ENCODE results near the gene SBF1. TPM values are rescaled to one million over a fixed set of nuclear protein-coding genes. Genes with fewer than 3 reads are reported as not detected.
"Not testable (repeated sequence)": the region's sequence is repeated elsewhere in the genome, so short reads cannot be mapped to it uniquely, and the experiment has no call there.

Gene SBF1
- polyA plus RNA-seq, 1 donor from 2014 or later = 58.9 TPM

DNA sequence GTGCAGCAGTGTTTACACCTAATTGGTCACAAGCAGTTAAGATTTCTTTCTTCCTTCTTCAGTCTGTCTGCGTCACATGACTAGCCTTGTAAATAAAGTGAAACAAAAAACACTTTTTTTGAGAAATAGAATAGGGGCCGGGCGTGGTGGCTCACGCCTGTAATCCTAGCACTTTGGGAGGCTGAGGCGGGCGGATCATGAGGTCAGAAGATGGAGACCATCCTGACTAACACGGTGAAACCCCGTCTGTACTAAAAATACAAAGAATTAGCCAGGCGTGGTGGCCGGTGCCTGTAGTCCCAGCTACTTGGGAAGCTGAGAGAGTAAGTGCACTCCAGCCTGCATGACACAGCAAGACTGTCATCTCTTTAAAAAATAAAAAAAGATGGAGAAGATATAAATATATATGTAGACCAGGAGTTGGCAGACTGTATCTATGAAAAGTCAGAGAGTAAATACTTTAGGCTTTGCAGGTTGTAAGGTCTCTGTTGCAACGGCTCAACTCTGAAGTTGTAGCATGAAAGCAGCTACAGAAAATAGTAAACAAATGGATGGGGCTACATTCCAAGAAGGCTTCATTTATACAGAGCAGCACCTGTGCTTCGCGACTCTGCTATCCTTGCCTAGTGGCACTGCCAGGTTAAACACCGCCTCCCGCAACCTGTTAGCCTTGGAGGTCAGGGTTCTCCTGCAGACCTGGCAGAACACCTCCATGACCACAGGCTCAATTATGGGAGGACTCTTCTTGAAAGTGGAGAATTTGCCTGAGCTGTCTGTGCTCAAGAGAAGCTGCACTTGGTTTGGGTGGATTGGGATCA, 75.8 kb downstream of the SBF1 start:
- H3K4me3 ChIP-seq (ENCODE audit: low read length) = no peak overlapping the region
- H3K27ac ChIP-seq (ENCODE audit: low read length) = no peak overlapping the region
- no peaks in the 10 kb centered on the region for H3K27me3 ChIP-seq (ENCODE audit: insufficient read depth, low read depth, low read length)
- H3K9me3 ChIP-seq (ENCODE audit: low read length) = no peaks in the 10 kb centered on the region
- H3F3A ChIP-seq (ENCODE audit: insufficient read depth, low read length, poor library complexity, severe bottlenecking) = no peaks in the 10 kb centered on the region
- no peak overlapping the region for H3K9ac ChIP-seq (ENCODE audit: low read length)
- no peaks in the 10 kb centered on the region for H3K36me3 ChIP-seq (ENCODE audit: insufficient read depth, low read length)
- H3K9me2 ChIP-seq (ENCODE audit: insufficient read depth, low read length) = no peaks in the 10 kb centered on the region
- no peak overlapping the region for H3K4me2 ChIP-seq (ENCODE audit: low read length)
- TF ChIP-seq RAD21 (conservative IDR thresholded peaks at IDR 0.05) = no peak
- TF ChIP-seq SMC3 (conservative IDR thresholded peaks at IDR 0.05; ENCODE audit: poor library complexity) = no peak
- TF ChIP-seq, protein P1, sequence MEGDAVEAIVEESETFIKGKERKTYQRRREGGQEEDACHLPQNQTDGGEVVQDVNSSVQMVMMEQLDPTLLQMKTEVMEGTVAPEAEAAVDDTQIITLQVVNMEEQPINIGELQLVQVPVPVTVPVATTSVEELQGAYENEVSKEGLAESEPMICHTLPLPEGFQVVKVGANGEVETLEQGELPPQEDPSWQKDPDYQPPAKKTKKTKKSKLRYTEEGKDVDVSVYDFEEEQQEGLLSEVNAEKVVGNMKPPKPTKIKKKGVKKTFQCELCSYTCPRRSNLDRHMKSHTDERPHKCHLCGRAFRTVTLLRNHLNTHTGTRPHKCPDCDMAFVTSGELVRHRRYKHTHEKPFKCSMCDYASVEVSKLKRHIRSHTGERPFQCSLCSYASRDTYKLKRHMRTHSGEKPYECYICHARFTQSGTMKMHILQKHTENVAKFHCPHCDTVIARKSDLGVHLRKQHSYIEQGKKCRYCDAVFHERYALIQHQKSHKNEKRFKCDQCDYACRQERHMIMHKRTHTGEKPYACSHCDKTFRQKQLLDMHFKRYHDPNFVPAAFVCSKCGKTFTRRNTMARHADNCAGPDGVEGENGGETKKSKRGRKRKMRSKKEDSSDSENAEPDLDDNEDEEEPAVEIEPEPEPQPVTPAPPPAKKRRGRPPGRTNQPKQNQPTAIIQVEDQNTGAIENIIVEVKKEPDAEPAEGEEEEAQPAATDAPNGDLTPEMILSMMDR (IDR thresholded peaks at IDR 0.05; ENCODE audit: poor library complexity, severe bottlenecking) = no peak
- TF ChIP-seq, protein P2, sequence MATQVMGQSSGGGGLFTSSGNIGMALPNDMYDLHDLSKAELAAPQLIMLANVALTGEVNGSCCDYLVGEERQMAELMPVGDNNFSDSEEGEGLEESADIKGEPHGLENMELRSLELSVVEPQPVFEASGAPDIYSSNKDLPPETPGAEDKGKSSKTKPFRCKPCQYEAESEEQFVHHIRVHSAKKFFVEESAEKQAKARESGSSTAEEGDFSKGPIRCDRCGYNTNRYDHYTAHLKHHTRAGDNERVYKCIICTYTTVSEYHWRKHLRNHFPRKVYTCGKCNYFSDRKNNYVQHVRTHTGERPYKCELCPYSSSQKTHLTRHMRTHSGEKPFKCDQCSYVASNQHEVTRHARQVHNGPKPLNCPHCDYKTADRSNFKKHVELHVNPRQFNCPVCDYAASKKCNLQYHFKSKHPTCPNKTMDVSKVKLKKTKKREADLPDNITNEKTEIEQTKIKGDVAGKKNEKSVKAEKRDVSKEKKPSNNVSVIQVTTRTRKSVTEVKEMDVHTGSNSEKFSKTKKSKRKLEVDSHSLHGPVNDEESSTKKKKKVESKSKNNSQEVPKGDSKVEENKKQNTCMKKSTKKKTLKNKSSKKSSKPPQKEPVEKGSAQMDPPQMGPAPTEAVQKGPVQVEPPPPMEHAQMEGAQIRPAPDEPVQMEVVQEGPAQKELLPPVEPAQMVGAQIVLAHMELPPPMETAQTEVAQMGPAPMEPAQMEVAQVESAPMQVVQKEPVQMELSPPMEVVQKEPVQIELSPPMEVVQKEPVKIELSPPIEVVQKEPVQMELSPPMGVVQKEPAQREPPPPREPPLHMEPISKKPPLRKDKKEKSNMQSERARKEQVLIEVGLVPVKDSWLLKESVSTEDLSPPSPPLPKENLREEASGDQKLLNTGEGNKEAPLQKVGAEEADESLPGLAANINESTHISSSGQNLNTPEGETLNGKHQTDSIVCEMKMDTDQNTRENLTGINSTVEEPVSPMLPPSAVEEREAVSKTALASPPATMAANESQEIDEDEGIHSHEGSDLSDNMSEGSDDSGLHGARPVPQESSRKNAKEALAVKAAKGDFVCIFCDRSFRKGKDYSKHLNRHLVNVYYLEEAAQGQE (IDR thresholded peaks at IDR 0.05; ENCODE audit: borderline replicate concordance) = no peak
- no peak for TF ChIP-seq TAF1 (IDR thresholded peaks at IDR 0.05; ENCODE audit: low read depth)
- TF ChIP-seq MXI1 (conservative IDR thresholded peaks at IDR 0.05; ENCODE audit: poor library complexity, severe bottlenecking) = no peak
- TF ChIP-seq POLR2AphosphoS5 (IDR thresholded peaks at IDR 0.05) = no peak
- TF ChIP-seq EP300 (conservative IDR thresholded peaks at IDR 0.05; ENCODE audit: poor library complexity, severe bottlenecking) = no peak
- TF ChIP-seq EZH2 (IDR thresholded peaks at IDR 0.05; ENCODE audit: borderline replicate concordance, insufficient read depth, low read length, poor library complexity, severe bottlenecking) = no peak
- no peaks in the 10 kb centered on the region for H4K20me1 ChIP-seq (ENCODE audit: insufficient read depth)
- no peak overlapping the region for H2AFZ ChIP-seq (ENCODE audit: low read depth, low read length)
- H3K79me2 ChIP-seq (replicated peaks; ENCODE audit: insufficient read depth, low read length) = no peaks in the 10 kb centered on the region

DNA sequence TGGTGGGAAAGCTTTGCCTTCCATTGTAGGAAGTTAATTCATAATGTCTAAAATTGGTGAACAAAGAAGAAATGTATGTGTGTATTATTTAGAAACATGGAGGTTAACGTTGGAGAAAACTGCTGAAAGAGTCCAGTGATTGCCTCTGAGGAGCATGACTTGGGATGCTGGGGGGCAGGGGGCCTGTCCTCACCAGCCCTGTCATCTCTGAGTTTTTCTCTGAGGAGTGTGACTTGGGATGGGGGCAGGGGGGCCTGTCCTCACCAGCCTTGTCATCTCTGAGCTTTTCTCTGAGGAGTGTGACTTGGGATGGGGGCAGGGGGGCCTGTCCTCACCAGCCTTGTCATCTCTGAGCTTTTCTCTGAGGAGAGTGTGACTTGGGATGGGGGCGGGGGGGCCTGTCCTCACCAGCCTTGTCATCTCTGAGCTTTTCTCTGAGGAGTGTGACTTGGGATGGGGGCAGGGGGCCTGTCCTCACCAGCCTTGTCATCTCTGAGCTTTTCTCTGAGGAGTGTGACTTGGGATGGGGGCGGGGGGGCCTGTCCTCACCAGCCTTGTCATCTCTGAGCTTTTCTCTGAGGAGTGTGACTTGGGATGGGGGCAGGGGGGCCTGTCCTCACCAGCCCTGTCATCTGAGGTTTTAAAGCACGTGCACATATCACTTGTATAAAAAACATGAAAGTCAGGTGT, 77.3 kb downstream of the SBF1 start:
- H3K9ac ChIP-seq (ENCODE audit: low read length); H3K4me2 ChIP-seq (ENCODE audit: low read length); H3F3A ChIP-seq (ENCODE audit: insufficient read depth, low read length, poor library complexity, severe bottlenecking); H3K9me3 ChIP-seq (ENCODE audit: low read length); H3K79me2 ChIP-seq (replicated peaks; ENCODE audit: insufficient read depth, low read length); H3K27ac ChIP-seq (ENCODE audit: low read length); H3K36me3 ChIP-seq (ENCODE audit: insufficient read depth, low read length); H3K4me3 ChIP-seq (ENCODE audit: low read length); H3K9me2 ChIP-seq (ENCODE audit: insufficient read depth, low read length); H2AFZ ChIP-seq (ENCODE audit: low read depth, low read length); H3K27me3 ChIP-seq (ENCODE audit: insufficient read depth, low read depth, low read length); H4K20me1 ChIP-seq (ENCODE audit: insufficient read depth): not testable (repeated sequence)
